CD4-positive, alpha-beta T cell treated with Interleukin-10 for 1 hour (primary cell): ENCODE data around the gene DPP10.
"Not testable (repeated sequence)": the region's sequence is repeated elsewhere in the genome, so short reads cannot be mapped to it uniquely, and the experiment has no call there.

ENCODE experiments used
- DNase-seq: peaks from one replicate; pipeline ENCODE4 v3.0.0-alpha.2; 2020

The DPP10 gene

DNA sequence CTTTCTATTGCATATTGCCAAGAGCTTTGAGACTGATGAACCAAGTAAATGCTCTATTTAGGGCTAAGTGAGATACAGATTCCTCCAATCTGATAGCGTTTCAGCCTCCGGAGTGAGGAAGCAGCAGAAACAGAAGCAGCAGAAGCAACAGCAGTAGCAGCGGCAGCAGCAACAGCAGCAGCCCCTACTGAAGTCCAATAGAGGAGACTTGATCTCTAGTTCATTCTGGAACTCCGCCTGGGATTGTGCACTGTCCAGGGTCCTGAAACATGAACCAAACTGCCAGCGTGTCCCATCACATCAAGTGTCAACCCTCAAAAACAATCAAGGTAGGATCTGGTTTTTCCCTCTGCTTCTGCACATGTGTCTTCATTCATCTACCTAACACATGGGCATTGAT, at the start of gene DPP10:
Gene DPP10 (plus strand): TSS at position 132 of the 400 bp plus-strand sequence.
- DNase-seq = no peak

DNA sequence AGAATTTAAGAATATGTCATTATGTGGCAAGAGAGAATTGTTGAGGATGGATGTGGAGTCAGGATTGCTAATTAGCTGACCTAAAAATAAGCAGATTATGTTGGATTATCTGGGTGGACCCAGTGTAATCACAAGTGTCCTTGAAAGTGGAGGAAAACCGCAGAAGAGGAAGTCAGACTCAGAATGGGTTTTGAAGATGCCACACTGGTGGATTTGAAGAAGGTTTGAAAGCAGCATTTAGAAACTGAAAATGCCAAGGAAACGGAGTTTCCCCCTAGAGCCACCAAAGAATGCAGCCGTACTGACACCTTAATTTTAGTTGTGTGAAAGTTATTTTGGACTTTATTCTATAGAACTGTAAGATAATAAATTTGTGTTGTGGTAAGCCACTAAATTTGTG, 41.6 kb upstream of the DPP10 start:
- DNase-seq = no peak

DNA sequence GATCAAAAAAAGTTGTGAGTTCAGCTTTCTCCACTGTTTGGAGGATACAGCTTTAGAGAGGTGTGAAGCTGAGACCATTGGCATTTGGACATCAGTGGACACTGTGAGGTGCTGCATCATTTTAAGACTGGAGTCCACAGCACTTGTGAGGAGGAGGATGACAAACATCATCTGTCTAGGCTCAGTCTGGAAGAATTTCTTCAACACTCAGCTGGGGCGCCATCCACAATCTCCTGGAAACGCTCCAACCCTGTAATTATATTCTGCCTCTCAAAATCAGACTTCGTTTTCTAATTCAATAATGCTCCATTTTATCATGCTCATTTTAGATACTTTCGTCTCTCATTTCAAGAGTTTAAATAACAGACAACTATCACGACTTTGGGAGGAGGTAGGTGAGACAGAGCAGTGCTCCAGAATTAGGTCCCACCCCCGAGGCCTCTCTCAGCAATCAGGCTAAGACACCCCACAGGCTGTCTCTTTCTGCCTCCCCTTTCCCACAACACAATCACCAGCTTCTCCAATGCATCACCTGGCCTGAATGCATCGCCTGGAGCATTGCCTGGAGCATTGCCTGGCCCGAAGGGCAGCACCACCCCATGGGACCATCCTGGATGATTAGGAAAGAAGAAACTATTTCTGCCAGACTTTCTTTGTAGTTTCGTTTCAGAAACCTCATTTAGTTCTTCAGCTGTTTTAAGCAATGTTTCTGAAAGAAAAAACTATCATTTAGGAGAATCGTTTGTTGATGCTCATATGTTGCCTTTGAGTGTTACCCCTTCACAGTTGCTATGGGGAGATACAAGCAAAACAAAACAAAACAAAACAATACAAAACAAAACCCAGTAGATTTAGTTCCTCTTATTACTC, 37.0 kb upstream of the DPP10 start:
- no peak for DNase-seq

GRCh38 chr2:114406347-114406746, 36.1 kb upstream of the DPP10 start:
- DNase-seq = no peak

DNA sequence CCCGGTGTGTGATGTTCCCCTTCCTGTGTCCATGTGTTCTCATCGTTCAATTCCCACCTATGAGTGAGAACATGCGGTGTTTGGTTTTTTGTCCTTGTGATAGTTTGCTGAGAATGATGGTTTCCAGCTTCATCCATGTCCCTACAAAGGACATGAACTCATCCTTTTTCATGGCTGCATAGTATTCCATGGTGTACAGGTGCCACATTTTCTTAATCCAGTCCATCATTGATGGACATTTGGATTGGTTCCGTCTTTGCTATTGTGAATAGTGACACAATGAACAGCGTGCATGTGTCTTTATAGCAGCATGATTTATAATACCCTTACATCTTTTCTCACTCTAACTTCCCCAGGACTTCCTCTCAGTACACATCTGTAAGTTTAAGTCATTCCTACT, 35.1 kb upstream of the DPP10 start:
- not testable (repeated sequence) for DNase-seq

DNA sequence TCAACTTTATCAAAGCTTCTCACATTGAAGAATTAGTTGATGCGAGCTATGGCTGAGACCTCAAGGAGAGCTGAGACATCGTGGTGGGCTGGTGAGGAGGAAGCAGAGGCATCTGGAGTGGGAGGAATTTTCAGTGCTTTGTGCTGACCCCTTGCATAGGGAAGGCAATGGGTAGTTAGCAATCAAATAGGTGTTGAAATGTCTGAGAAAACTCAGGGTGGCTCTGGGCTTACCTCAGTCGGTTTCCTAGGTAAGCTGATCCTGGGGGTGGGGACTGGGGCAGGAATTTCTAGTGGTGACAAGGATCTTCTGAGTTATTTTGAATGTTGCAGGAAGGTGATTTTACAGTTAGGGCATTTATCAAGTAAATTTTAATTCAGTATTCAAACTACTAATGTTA, 20.7 kb upstream of the DPP10 start:
- DNase-seq = no peak

DNA sequence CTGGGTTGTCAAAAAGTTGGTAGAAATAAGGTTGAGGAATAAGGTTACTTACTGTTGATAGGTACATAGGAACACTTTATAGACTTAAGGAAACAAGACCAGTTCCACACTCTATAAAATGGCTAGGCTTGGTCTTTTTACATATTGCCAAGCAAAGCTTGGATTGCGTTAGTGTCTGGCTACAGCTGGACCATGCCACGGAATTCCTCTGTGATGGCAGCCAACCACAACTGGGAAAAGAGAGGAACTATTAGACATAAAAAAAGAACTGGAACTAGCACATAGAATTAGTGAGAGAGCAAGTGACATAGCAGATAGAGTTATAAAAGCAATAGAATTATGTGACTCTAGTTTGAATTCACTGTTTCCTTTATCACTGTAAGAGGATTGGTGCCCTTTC, 17.7 kb upstream of the DPP10 start:
- no peak for DNase-seq

DNA sequence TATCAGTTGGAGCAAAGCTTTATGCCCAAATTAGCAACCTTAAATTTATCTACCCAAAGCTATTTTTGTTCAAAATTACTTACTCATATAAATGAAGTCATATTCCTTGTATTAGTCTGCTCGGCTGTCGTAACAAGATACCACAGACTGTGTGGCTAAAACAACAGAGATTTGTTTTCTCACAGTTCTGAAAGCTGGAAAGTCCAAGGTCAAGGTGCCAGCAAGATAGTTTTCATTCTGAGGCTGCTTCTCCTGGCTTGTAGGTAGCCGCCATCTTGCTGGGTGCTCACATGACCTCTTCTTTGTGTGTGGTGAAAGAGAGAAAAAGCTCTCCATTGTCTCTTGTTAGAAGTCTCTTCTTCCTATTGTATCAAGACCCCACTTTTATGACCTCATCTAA, 15.7 kb upstream of the DPP10 start:
- no peak for DNase-seq

- DNase-seq = no peak
Observed at GRCh38 chr2:114436329-114436728, 6.1 kb upstream of the DPP10 start.

DNA sequence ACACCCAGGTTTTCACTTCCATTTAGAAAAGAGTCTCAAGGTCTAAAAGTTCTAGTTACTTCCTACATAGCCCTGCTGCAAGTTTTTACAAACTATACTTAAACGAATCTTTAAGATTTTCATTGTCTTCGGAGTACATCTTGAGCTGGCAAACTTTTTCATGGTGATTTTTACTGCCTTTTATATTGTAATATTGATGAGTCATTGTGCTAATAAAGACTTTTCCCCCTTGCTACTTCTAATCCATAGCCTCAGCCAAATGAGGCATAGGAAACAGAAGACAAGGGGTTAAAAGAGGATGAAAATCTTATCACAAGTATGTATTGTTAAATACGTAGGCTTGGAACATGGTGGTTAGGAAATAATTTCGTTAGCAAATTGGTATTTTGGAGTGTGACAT, 4.1 kb downstream of the DPP10 start:
- DNase-seq = no peak

- no peak for DNase-seq
Observed at GRCh38 chr2:114450639-114451038, 8.2 kb downstream of the DPP10 start.

GRCh38 chr2:114456566-114456965, 14.1 kb downstream of the DPP10 start:
- no peak for DNase-seq

DNA sequence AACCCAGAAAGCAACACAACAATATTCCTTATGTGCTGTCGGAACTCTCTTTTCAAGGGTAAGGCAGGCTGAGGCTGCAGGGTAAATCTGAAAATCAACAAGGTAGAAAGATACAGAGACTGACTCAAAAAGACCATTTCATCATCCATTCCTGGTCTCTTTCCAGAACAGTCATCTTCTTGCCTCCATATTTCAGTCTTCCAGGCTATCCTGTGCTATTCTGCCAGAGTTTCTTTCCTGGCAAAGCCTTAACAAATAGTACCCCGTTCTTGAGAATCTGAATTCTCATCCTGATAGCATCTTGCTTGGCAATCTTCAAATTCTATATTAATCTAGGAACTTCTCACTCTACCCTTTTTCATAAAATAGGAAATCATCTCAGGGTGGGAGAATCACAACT, 15.5 kb downstream of the DPP10 start:
- DNase-seq = no peak

- no peak for DNase-seq
Observed at GRCh38 chr2:114461116-114461515, 18.7 kb downstream of the DPP10 start.

DNA sequence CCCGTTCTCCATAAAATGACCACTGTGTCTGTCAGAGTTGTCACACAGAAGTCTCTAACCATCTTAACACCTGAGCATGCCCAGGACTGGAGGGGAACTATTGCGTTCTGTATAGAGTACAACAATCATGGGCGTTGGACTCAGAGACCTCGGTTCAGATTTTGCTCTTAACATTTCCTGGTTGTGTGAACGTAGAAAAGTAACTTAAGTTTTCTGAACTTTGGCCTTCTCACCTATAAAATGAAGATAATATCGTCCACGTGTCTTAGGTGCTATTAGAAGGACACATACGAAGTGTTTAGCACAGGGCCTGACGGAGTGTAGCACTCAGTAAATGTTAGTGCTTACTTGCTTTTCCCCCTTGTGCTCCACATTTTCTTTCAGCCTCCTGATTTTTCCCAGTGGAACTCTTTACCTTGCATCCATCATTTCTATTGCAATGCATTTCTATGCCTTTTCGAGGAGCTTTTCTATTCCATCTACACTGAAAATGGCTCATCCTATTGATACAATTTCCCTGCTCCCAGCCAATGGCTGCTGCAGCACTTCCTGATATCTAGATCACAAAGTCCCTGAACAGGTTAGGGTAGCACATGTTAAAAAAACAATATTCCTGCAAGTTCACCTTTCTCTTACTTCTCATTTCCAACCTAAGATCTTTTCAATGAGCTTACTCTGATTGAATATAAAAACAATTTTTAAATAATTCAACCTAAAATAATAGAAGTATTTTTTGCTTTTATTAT, 22.7 kb downstream of the DPP10 start:
- DNase-seq = no peak

DNA sequence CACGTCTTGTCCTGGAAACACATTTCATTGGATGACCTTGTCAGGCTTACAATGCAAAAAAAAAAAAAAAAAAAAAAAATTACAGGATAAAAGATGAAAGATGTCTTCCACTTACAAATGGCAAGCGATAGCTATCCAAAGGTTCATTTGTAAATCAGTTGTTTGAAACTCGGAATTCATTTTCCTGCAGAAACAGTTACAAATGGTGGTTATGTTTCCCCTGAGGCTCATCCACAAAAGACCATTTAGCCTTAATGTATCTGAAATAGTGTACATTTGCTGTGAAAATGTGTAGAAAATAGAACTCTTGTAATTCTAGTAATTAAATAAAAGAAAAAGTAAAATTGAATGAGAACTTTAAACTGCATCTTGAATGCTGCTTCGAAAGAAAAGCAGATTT, 25.9 kb downstream of the DPP10 start:
- no peak for DNase-seq

GRCh38 chr2:114472246-114472645, 29.8 kb downstream of the DPP10 start:
- DNase-seq = no peak

GRCh38 chr2:114472726-114473125, 30.3 kb downstream of the DPP10 start:
- no peak for DNase-seq

DNA sequence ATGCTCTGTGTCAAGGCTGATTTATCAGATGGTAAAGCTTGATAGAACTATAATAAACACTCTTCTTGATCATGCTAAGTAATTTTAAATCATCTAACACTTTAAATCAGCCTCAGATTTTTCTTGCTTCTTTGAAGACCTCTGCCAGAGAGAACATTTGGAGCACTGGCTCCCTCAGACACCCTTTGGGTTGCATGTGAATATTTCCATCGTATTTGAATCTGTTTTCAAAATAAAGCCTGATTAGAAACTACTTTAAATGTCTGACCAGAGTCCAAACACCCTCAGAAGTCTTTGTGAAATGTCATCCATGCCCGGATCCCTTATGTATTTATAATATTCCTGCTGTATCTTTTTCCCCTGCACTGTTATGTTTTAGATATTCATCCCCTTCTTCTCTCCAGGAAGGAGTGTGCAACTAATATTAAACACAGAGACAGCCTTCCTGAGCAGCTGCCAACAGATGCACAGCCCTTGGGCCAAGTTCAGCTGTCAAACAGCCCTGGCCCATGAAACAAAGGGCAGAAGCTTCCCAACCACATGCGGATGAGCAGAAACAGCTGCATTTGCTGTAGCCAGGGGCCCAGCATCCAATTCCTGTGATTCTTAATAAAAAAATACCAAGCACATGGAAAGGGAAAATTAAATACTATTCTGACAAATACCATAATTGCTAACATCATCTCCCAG, 46.5 kb downstream of the DPP10 start:
- no peak for DNase-seq

GRCh38 chr2:114495046-114495445, 52.6 kb downstream of the DPP10 start:
- no peak for DNase-seq

DNA sequence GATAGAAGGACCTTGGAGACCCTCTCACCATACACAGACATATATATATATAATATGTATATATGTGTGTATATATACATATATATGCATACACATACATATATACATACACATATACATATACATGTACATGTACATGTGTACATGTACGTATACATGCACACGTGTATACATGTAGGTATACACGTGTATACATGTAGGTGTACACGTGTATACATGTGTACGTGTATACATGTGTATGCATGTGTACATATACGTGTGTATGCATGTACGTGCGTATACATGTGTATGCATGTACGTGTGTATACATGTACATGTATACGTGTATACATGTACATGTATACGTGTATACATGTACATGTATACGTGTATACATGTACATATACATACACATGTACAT, 54.5 kb downstream of the DPP10 start:
- DNase-seq = no peak

DNA sequence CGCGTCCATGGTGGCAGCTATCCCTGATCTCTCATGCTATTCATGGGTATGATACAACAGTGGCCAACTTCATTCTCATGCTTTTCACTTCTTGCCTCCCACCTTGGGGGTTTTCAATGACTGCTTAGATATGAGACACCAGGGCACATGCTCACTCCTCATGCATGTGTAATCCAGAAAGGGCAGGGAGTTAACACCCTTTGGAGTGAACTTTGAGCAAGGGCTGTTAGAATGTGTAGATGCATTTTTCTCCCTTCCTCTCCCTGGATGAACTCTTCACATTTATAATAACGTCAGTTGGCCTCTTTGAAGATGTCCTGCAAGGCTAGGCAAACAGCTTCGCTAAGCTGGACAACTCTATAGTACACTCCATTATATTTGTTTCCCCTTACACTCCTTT, 56.7 kb downstream of the DPP10 start:
- DNase-seq = no peak

DNA sequence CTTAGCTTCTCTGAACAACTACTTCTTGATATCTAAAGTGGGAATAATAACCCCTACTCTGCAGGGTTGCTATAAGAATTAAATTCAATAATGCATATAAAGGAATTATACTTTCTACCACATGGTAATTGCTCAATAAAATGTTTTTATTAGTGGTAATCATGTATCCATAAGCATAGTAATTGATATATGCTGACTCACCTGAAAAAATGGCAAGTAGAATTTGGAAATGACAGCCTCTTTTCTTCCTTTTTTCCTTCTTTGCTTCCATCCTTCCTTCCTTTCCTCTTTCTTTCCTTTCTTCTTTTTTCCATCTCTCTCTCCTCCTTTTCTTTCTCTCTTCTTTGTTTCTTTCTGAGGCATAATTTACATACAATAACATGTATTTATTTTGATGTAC, 65.3 kb downstream of the DPP10 start:
- no peak for DNase-seq

- no peak for DNase-seq
Observed at GRCh38 chr2:114515882-114516281, 73.4 kb downstream of the DPP10 start.
